ENCODE results near the gene NCKAP5.

Gene NCKAP5

GRCh38 chr2:132911726-132912724, 656.2 kb downstream of the NCKAP5 start:
- DNase-seq = no peak

GRCh38 chr2:132910432-132910831, 657.8 kb downstream of the NCKAP5 start:
- no peak for DNase-seq

GRCh38 chr2:132909427-132909826, 658.8 kb downstream of the NCKAP5 start:
- DNase-seq = no peak

- DNase-seq = no peak
Measured at GRCh38 chr2:132904142-132904842, 664.0 kb downstream of the NCKAP5 start.

GRCh38 chr2:132902626-132903025, 665.6 kb downstream of the NCKAP5 start:
- no peak for DNase-seq

GRCh38 chr2:132901661-132902060, 666.6 kb downstream of the NCKAP5 start:
- no peak for DNase-seq

GRCh38 chr2:132897111-132897510, 671.2 kb downstream of the NCKAP5 start:
- no peak for DNase-seq

GRCh38 chr2:132896073-132896472, 672.2 kb downstream of the NCKAP5 start:
- DNase-seq = no peak

- no peak for DNase-seq
Measured at GRCh38 chr2:132891498-132891897, 676.8 kb downstream of the NCKAP5 start.

- DNase-seq = no peak
Measured at GRCh38 chr2:132886574-132886973, 681.7 kb downstream of the NCKAP5 start.

- DNase-seq = no peak
Measured at GRCh38 chr2:132884705-132885104, 683.6 kb downstream of the NCKAP5 start.

GRCh38 chr2:132884292-132884691, 684.0 kb downstream of the NCKAP5 start:
- no peak for DNase-seq

GRCh38 chr2:132883430-132883829, 684.8 kb downstream of the NCKAP5 start:
- DNase-seq = no peak

- DNase-seq = no peak
Measured at GRCh38 chr2:132881546-132881945, 686.7 kb downstream of the NCKAP5 start.

- no peak for DNase-seq
Measured at GRCh38 chr2:132877923-132878322, 690.3 kb downstream of the NCKAP5 start.

- DNase-seq = no peak
Measured at GRCh38 chr2:132876745-132877391, 691.4 kb downstream of the NCKAP5 start.

GRCh38 chr2:132875193-132875592, 693.1 kb downstream of the NCKAP5 start:
- no peak for DNase-seq

- no peak for DNase-seq
Measured at GRCh38 chr2:132873738-132874137, 694.5 kb downstream of the NCKAP5 start.

GRCh38 chr2:132871831-132872230, 696.4 kb downstream of the NCKAP5 start:
- no peak for DNase-seq

- DNase-seq = no peak
Measured at GRCh38 chr2:132863961-132864360, 704.3 kb downstream of the NCKAP5 start.

GRCh38 chr2:132860220-132860619, 708.0 kb downstream of the NCKAP5 start:
- no peak for DNase-seq

GRCh38 chr2:132859590-132859989, 708.7 kb downstream of the NCKAP5 start:
- no peak for DNase-seq

- DNase-seq = no peak
Measured at GRCh38 chr2:132857319-132857718, 710.9 kb downstream of the NCKAP5 start.
